Measurements from ENCODE around the gene RHOT2.

DNA sequence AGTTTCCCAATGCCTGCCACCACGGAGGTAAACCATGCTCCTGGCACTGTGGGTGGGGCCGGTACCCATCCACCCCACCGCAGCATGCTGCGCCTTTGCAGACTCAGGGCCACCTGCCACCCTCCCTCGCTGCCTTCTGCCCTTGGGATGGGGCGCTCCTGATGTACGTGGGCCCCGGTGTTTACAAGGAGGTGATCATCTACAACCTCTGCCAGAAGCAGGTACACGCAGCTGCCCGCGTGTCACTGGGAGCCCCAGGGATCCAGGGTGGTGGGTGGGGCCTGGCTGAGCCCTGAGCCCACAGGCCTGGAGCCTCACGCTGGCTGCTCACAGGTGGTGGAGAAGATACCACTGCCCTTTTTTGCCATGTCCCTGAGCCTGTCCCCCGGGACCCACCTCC, 1.4 kb upstream of the RHOT2 start:
- TF ChIP-seq, protein P1, sequence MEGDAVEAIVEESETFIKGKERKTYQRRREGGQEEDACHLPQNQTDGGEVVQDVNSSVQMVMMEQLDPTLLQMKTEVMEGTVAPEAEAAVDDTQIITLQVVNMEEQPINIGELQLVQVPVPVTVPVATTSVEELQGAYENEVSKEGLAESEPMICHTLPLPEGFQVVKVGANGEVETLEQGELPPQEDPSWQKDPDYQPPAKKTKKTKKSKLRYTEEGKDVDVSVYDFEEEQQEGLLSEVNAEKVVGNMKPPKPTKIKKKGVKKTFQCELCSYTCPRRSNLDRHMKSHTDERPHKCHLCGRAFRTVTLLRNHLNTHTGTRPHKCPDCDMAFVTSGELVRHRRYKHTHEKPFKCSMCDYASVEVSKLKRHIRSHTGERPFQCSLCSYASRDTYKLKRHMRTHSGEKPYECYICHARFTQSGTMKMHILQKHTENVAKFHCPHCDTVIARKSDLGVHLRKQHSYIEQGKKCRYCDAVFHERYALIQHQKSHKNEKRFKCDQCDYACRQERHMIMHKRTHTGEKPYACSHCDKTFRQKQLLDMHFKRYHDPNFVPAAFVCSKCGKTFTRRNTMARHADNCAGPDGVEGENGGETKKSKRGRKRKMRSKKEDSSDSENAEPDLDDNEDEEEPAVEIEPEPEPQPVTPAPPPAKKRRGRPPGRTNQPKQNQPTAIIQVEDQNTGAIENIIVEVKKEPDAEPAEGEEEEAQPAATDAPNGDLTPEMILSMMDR (IDR thresholded peaks at IDR 0.05) = no peak
- TF ChIP-seq POLR2A (IDR thresholded peaks at IDR 0.05) = no peak

Data from uterus (tissue), 2 donors.